A549 treated with RU486 at 1 μM for 4 hours (cell line): ENCODE results near the gene RGS9. TPM values are rescaled to one million over a fixed set of nuclear protein-coding genes. Genes with fewer than 3 reads are reported as not detected.

Experiments used
- total RNA-seq: library from RNA; stranded (reverse); fragments of 200-300 nt; extraction: Qiagen RNA extraction; gene quantifications from 5 replicates; pipeline ENCODE4 v1.2.3, GENCODE V29; 2022; ENCODE audit warnings: low read depth

RGS9 gene
- total RNA-seq: 7.8 to 9.7 TPM (median 8.7 TPM) in 5 replicates

DNA sequence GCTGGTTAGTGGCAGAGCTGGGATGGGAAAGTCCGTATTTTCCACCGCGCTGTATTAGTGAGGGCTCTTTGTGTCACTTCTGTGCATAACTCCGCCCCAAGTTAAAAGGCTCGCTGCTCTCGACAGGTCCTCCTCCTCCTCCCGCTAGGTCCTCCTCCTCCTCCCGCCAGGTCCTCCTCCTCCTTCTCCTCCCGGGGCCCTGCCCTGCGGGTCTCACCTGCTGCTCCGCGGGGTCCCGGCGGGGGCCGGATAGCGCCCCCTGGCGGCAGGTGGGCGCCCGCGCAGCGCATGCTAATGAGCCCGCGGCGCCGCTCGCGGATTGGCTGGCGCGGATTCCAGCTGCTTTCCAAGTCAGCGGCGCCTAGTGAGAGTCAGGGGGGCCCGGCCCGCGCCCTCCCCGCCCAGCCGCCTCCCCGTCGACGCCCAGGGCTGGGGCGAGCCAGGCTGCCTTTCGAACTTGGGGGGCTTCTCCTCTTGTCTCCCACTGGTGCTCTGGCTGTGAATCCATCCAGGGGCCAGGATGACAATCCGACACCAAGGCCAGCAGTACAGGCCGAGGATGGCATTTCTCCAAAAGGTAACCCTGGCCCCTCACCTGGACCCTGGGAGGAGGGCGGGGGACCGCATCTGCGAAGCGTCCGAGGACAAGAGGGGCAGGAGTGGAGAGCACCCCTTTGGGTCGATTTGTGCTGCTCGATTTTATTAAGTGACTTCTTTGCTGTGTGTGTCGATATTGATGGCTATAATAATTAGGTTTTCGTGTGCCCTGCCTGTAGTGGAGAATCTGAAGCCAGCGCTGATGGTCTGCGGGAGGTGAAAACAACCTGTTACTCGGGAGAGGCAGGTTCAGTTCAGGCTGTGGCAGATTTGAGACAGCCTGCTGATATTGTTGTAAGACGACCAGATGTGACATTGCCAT is at the start of gene RGS9:
Gene RGS9 (plus strand): TSS at position 350 of the 919 bp plus-strand sequence. CDS start 171 bp downstream, at position 521.

Other genes starting within 250 kb of the RGS9 start
- gene LRRC37A3, start 217.9 kb upstream of the RGS9 start, total RNA-seq: 1.8 to 2.4 TPM (median 2.0 TPM) in 5 replicates
- gene GNA13, start 80.6 kb upstream of the RGS9 start, total RNA-seq: 16.3 to 43.1 TPM (median 42.1 TPM) in 5 replicates